ENCODE measurements around the gene INPP4A. TPM values are rescaled to one million over a fixed set of nuclear protein-coding genes. Genes with fewer than 3 reads are reported as not detected.

Gene INPP4A
- total RNA-seq, 1 donor from 2014 or later, result 40.7 TPM

GRCh38 chr2:98607741-98608115 lies 163.1 kb downstream of the INPP4A start:
- H3K4me3 Mint-ChIP-seq, result peak overlapping the region; percentile 76

GRCh38 chr2:98608116-98608961 lies 163.7 kb downstream of the INPP4A start, which contains the start of the genes COA5 and UNC50:
Gene COA5, minus strand, starts transcription at chr2:98608512. Its CDS starts 107 bp downstream, at chr2:98608405.
Gene UNC50, plus strand, starts transcription at chr2:98608589. Its CDS starts 1,171 bp downstream, at chr2:98609760.
- DNase-seq (ENCODE audit: low spot score in 2 of 2, unreplicated experiment in 2 of 2), result peak; percentile 76 to 90
- Mint-ChIP-seq H3K27me3 (ENCODE audit: low read depth) (no peaks in the 10 kb centered on the region), H3K4me3 (peak within 1 kb of the TSS; percentile 76), H3K9me3 (no peaks in the 10 kb centered on the region), H3K4me1 (peaks cover 38% of the 10 kb centered on the region), H3K36me3 (peaks cover 14% of the 10 kb centered on the region), H3K27ac (peak within 1 kb of the TSS; percentile 93)
- TF ChIP-seq CTCF (IDR thresholded peaks at IDR 0.05; ENCODE audit: unreplicated experiment), result no peak

More at GRCh38 chr2:98607741-98608115, 163.1 kb downstream of the INPP4A start:
- DNase-seq (ENCODE audit: low spot score in 2 of 2, unreplicated experiment in 2 of 2), result no peak
- peak overlapping the region; percentile 93 for H3K27ac Mint-ChIP-seq
- no peak for TF ChIP-seq CTCF (IDR thresholded peaks at IDR 0.05; ENCODE audit: unreplicated experiment)
- H3K9me3 Mint-ChIP-seq, result no peaks in the 10 kb centered on the region
- H3K36me3 Mint-ChIP-seq, result peaks cover 9% of the 10 kb centered on the region
- H3K4me1 Mint-ChIP-seq, result peaks cover 38% of the 10 kb centered on the region
- H3K27me3 Mint-ChIP-seq (ENCODE audit: low read depth), result no peaks in the 10 kb centered on the region

DNA sequence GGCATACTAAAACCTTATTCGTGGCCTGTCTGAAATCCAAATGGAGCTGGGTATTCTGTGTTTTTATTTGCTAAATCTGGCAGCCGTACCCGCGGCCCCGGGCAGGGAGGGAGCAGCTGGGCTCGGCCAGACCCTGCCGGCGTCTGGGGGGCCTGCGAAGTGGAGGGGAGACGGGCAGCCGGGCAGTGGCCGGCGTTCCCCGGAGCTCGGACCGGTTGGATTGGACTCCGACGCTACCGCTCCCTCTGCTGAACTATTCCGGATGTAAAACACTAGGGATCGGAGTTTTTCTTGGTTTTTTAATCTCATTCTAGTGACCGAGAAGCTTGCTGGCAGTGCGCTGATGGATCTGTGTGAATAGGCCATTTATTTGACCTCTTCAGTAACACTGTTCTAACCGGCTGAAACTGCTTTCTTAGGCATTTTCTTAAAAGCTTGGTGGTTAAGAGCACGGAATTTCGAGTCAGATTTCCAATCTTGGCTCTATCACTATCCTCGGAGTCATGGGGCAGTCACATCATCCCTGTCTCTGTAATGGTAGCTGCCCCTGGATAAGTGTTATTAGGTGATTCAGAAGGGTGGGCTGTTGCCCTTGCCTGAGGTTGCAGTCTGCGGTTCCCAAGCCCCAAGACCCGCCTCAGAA lies 164.4 kb downstream of the INPP4A start:
- Mint-ChIP-seq H3K36me3 (peaks cover 21% of the 10 kb centered on the region), H3K4me1 (peaks cover 38% of the 10 kb centered on the region), H3K27ac (peak overlapping the region; percentile 93), H3K27me3 (ENCODE audit: low read depth) (no peaks in the 10 kb centered on the region), H3K4me3 (peak overlapping the region; percentile 76), H3K9me3 (no peaks in the 10 kb centered on the region)
- TF ChIP-seq CTCF (IDR thresholded peaks at IDR 0.05; ENCODE audit: unreplicated experiment), result no peak
- DNase-seq (ENCODE audit: low spot score in 2 of 2, unreplicated experiment in 2 of 2), result peak in 1 of 2 experiments; percentile 54

DNA sequence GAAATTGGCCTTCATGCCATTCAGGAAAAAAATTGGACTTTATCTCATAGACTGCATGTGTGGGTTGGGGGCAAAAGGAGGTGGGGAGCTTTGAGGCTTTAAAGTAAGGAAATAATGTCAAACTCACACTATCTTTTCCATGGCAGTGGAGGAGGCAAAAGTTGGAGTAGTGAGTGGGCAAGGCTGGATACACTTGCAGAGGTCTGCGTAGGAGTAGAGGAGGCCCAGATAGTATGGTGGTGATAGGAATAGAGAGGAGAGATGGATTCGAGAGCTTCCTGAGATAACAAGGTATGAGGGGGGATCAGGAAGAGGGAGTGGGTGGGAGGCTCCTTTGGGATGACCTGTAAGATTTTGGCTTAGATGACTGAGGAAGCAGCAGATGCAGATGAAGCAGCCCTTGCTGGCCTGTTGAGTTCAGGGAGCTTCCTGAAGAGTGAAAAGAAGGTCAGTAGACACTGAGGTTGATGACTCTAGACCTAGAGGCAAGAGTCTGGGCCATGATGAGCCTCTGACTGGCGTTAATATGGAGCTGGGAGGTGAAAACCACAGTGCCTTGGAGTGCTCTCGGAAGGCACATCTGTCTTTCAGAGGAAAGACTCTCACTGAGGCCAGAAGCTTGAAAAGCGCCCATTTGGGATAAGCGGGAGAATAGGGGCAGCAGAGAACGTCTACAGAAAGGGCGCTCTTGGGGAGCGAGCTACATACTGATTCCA lies 169.5 kb downstream of the INPP4A start:
- H3K36me3 Mint-ChIP-seq, result peaks cover 37% of the 10 kb centered on the region

More for the DNA sequence above, 169.5 kb downstream of the INPP4A start:
- TF ChIP-seq CTCF (IDR thresholded peaks at IDR 0.05; ENCODE audit: unreplicated experiment), result no peak
- no peak overlapping the region for H3K4me3 Mint-ChIP-seq
- H3K27me3 Mint-ChIP-seq (ENCODE audit: low read depth), result no peaks in the 10 kb centered on the region
- no peak overlapping the region for H3K27ac Mint-ChIP-seq
- H3K4me1 Mint-ChIP-seq, result peaks cover 25% of the 10 kb centered on the region
- H3K9me3 Mint-ChIP-seq, result no peaks in the 10 kb centered on the region
- no peak for DNase-seq (ENCODE audit: low spot score in 2 of 2, unreplicated experiment in 2 of 2)
